GM21515 (cell line): ENCODE measurements around the gene SDK1.

ENCODE experiments used
- ATAC-seq: cut with Tn5 transposase; IDR thresholded peaks from one replicate; pipeline ENCODE4 v1.9.1; 2021; ENCODE audit not compliant: unreplicated experiment

The SDK1 gene

DNA sequence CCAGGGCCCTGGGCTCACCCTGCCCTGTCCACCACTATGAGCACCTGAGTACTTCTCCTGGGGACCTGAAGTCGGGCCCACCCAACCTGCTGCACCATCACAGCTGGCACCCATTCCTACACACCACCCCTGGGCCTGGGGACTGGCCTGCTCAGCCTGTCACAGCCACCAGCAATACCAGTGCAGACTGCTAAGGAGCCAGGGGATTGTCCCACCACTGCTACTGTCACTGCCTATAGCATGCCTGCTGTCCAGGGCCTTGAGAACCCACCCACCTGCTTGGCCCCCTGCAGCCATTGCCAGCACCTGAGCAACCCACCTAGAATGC is 756.2 kb downstream of the SDK1 start:
- no peak for ATAC-seq

DNA sequence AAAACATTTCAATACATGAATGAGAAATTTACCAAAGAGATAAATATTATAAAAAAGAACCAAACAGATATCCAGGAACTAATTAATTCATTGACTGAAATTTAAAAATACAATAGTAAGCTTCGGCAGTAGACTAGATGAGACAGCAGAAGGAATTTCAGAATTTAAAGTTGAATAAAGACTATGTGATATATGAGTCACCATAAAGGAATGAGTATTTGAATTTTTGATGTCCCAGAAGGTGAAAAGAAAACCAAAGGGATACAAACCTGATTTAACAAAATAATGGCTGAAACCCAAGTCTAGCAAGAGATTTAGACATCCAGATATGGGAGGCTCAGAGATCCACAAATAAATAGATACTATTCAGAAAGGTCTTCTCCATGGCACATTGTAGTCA is 757.1 kb downstream of the SDK1 start:
- ATAC-seq = no peak

DNA sequence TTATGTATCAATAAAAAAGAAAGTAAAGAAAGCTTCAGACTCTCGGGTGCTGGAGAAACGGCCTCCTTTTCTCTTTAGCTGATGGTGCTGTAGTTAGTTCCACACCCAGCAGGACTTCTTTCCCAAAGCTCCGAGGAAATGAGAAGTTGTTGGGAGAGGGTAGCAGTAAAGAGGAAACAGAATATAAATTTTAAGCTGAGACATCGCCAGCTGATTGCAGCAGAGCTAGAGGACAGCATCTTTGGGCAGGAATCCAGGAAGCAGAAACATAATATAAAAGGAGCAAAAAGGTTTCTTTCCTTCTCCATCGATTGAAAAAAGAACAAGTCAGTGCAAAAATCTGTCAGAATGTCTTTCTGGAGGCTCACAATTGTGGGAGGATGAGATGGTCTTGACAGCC is 764.1 kb downstream of the SDK1 start:
- no peak for ATAC-seq

DNA sequence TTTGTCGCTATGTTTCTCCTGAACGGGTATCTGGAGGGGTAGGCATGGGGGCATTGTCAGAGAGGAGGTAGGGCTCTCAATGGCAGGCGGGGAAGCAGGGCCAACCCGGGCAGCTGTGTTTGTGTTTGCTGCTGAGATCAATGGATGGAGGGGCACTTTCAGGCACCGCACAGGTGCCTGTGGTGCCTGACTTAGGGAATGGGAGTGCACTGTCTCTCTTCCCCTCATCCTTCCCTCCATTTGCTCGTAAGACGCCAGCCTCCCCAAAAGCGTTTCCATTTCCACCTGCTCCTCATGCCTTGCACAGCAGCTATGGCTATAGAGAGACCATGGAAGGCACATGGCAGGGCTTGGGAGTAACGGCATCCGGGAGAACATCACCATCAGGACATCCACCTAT is 765.2 kb downstream of the SDK1 start:
- no peak for ATAC-seq

DNA sequence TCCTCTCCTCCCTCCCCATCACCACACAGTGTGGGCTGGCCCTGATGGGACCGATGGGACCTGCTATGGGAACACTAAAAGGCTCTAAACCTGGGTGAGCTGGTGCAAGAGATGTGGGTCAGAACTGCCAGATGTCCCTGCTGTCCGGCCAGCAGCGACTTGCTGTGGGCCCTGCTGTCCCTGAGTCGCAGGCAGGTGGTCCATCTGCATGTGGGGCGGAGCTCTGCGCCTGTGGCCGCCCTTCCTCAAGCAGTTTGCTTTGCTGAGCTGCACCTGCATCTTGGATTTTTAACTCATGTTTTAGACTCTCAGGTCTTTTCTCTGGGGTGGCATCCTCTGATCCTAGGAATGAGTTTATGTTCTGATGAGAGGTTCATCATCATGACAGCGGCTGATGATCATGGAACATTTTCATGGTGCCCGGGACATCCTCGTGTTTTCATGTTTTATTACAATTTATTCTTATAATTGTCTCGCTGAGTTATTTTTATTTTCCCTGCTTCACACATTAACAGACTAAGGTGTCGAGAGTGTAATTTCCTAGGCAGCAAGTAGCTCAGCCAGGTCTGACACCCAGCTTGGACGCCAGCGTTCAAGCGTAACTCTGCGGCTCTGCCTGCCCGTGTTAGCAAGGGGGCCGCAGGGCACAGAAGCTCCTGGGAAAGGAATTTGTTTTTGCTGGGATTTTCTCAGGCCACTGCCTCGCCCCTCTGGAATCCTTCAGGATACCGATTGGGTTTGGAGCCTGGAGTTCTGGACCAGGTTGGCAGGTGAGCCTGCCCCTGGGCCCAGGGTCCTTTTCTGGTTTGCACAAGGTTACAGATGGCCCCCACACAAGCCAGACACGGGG is 765.8 kb downstream of the SDK1 start:
- ATAC-seq = no peak

DNA sequence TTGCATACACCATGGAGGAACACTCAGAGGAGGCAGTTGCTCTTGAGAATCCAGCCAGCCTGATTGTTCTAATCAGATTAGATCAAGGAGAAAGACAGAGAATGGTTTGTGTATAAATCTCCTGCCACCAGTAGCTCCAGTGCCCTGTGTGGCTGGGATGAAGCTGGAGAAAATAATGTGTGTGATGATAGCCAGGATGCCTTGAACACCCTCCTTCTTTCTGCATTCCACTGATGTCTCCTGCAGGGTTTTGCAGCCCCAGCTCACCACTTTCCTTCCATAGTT is 766.4 kb downstream of the SDK1 start:
- ATAC-seq = no peak

DNA sequence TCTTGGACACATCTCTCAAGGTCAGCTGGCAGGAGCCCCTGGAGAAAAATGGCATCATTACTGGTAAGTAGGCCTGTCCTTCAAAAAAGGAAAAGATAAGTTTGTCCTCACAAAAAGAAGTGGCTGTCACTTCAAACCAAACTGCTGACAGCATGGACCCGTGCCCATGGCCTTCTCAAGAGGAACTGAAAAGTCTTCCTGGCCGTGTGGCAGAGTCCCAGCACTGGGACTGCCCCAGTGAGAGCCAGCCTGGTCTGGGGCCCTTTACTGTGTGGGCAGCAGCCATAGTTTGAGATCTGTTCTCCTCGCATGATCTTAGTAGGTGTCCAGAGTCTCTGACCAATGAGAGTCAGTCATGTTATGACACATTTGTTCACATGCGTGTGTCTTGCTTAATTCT is 766.8 kb downstream of the SDK1 start:
- no peak for ATAC-seq

DNA sequence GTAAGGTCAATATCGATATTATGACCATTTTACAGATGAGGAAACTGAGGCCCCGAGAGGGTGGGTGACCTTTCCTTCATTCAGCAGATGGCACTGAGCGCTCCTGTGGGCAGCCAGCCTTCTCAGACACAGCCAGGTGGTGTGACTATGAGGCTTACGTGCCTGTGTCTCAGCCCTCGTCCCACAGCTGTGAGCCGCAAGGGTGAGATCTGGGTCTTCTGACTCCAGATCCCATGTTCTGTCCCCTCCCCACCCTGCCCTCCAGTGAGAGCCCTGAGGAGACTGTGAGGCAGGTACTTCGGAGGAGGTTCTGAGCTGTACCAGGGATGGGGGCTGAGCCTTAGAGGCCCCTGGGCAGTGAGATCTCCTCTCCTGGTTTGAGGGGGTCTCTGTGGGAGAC is 767.2 kb downstream of the SDK1 start:
- ATAC-seq = no peak

DNA sequence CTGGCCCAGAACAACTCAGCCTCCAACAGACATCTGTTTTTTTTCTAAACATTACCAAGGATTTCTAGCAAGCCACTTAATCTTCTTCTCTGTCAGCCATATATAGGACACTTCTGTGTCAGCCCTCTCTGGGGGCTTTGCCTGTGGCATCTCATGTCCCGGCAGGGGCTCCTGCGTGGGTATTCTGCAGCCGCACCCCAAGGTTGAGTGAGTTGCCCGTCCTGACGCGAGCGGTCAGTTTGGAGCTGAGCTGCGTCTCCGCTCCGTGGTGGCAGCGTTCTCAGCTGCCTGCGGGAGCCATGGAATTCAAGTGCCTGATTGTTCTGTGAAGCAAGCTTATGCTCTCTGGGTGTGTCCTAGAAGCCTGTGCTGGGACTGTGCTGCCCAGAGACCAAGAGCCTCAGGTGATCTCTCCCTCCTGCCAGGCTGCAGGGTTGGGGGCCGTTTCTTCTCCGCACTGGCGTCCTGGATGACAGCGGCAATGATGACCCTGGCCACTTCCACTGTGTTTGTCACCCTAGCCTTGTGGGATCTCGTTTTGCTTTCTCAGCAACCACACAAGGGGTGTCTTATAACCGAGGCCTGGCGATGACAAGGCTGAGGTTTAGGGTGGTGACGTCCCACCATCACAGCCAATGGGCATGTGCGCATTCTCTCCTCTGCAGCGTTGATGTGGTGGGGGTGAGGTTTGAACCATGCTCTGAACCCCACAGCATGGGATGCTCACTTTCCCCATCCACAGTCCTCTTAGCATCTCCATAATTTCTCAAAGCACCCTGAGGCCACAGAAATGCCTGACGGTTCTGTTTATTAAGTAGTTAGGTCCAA is 768.4 kb downstream of the SDK1 start:
- ATAC-seq = no peak

DNA sequence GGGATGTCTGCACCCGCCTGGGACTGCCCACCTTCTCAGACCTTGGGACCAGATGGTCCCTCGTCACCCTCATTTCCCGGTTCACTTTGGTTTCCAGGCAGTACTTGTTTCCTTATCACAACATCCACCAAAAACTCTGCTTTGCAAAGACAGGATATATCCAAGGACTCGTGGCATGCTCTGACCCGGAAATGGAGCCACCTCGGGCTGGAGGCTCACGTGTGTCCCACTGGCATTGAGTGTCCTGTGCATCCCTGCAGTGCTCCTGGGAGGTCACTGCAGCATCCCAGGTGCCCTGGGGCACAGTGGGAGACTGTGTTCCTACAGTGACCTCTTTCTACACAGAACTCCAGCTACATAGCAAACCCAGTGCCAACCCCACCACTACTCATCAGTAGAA is 769.2 kb downstream of the SDK1 start:
- ATAC-seq = no peak

DNA sequence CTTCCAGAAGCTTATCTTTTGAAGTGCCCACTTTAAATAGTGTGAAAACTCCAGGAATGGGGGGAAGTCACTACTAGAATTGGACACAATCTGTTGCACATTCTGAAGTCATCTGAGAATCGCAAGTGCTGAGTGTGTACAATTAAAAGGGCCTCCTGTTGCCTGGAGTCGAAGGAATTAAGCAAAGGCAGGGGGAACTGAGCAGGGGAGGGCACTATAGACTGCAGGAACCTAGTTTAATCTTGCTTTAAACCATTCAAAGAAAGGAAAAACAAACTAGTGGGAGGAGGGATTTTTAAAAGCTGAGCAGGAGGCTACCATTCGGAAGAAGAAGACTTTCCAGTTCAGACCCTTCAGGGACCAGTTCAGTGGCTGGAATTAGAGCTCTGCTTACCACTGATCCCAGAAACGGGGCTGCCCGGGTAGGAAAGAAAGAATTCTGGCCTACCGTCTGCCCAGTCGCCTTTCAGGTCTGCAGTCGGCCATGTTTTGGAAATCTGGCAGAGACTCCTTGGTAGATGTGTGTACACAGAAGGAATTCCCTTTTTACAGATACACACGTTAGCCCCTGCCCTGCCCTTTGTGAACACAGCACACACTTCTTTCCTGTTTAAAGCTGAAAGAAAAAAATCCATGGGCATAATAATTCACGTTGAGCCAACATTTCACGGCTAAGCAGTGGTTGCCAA is 770.5 kb downstream of the SDK1 start:
- ATAC-seq = no peak

DNA sequence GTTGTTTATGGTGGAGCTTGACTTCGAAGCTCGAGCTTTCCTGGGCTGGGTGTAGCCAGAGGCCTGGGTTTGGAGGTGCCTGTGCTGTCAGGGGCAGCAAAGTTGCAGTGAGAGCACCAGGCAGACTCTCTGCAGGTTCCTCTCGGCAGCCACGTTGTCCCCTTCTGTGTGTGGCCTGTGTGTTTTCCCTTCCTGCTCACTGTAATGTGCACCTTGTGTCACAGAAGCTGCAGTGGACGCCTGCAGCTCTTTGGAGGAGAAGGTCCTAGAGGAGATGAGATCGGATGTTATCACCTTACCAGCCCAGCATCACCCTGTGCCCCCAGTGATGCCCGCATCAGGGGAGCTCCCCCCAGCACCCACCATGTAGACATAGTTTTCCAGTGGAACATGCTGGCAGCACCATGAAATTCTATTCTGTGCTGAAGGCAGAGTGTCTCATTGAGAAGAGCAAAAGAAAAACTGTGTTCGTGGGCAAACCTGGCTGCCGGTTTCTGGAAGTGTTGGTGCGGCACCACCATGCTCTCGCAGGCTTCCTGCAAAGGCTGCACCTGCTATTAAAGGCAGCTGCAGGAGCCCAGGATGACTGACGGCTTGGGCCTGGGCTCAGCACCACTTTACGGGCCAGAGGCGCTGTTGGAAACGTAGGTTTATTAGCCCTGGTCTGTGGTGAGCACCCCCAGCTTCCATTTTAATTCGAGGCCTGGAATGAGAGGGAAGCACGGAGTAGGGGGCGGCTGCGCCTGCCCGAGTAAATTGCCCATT is 771.3 kb downstream of the SDK1 start:
- no peak for ATAC-seq

DNA sequence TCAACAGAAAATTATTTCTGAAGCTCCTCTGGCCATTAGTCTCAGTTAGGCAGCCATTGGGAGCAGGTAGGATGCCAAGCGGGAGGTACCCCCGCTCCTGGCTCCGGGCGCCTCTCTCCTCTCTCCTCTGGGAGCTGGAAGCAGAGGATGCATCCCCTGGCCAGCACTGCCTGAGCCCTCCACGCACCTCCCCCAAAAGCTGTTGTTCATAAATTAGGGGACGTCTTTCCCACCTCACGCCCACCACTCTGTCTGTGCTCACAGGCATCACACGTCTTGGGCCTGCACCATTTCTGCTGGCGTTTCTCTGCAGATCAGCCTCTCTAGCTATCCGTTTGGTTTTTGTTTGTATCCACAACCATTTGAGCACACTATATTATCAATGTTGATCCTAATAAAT is 772.0 kb downstream of the SDK1 start:
- ATAC-seq = no peak

DNA sequence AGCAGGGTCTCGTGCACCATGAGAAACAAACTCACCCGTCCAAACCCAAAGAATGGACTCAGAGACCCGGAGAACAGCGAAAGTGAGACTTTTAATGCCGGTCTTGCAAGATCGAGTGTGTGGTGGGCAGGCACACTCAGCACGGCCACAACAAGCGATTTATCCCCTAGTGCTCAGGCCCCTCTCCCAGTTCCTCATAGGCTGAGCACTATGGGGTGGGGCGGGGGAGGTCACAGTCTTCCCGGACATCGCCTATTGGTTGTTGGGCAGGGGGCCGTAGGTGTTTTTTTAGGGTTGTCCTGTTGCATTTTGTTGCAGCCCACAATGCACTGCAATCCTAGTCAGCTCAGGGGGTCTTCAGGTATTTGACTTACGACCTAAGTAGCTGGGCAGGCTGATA is 772.7 kb downstream of the SDK1 start:
- ATAC-seq = no peak

DNA sequence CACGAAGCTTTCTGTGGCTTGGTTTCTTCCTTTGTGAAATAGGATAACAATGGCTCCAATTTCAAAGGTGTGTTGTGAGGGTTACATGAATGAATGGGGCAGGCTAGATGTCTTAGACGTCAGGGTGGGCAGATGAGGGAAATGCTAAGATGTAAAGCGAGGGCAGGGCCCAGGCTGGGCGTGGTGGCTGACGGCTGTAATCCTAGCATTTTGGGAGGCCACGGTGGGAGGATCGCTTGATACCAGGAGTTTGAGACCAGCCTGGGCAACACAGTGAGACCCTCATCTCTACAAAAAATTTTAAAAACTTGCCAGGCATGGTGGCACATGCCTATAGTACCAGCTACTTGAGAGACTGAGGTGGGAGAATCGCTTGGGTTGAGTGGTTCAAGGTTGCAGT is 773.4 kb downstream of the SDK1 start:
- ATAC-seq = no peak

DNA sequence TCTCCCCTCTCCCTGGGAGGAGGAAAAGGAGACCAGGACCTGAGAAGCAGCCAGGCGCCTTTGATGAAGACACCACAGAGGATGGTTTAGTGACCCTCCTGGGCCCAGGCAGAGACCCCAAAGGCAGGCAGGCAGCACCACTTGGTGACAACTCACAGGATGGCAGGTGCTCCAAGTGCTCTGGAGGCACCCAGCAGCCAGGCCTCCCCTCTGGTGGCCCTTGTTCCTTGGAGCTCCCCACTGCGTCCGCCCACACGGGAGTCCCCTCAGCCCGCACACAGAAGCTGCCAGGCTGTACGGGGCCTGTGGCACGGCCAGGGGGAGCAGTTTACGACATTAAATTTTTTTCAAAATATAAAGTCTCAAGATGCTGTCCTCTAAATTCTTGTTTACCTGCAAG is 773.9 kb downstream of the SDK1 start:
- no peak for ATAC-seq

DNA sequence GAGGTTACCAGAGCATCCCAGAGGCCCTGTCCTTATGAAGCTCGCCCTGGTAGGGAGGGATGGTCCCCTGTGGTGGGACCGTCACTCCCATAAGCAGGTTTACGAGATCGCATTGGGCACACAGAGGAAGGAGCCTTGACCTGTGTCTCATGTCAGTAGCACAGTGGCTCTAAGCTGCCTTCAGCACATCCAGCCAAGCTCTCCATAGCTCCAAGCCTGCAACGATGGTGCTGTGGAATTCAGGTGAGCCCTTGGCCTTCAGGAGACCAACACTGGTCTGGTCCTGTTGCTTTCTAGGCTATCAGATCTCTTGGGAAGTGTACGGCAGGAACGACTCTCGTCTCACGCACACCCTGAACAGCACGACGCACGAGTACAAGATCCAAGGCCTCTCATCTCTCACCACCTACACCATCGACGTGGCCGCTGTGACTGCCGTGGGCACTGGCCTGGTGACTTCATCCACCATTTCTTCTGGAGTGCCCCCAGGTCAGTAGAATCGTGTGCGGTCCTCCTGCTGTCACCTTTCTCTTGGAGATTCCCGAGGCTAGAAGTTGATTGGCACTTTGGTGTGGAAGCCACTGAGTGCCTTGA is 775.7 kb downstream of the SDK1 start:
- ATAC-seq = no peak

DNA sequence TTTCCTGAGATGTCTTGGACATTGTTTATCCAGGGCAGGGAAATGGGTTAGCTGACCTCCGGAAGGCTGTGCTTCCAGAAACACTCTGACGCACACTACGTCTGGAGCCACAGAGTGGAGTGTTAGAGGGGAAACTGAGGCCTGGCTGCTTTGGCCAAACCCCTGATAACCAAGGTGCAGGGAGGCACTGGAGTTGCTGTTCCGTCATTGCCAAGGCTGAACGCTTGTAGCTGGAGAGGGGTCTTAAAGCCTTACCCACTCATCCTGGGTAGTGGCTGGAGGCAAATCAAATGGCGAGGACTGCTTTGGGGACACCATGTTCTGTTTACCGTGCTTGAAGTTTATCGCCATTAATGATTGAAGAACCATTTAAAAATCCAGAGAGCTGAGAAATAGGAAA is 776.9 kb downstream of the SDK1 start:
- no peak for ATAC-seq

DNA sequence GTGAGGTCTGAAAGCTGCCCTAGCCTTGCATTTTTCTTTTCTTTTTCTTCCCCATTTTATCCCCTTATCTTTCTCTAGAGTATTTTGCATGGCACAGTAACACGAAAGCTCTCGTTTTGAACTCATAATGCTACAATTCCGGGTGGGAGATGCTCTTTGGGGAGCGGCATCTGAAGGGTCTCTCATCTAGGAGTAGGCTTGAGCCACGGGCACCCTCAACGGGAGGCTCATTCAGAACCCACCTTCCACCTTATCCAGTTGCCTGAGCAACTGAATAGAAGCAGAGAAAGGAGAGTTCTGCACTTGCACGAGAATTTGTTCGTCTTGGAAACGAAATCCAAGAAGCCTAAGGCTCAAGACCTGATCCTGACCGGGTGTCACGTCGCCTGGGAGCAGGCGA is 777.5 kb downstream of the SDK1 start:
- no peak for ATAC-seq

DNA sequence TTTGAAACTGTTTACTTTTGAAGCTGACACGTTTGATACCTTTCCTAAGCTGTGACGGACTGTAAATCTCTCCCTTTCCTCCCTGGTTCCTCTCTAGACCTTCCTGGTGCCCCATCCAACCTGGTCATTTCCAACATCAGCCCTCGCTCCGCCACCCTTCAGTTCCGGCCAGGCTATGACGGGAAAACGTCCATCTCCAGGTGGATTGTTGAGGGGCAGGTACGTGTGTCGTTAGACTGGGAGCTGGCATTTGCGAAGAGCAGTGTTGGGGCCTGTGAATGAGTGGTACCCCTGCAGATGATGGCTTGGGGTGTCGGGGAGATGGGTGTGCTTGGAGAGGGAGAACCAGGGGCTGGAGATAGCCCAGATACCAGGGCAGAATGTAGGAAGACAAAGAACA is 778.3 kb downstream of the SDK1 start:
- ATAC-seq = no peak

DNA sequence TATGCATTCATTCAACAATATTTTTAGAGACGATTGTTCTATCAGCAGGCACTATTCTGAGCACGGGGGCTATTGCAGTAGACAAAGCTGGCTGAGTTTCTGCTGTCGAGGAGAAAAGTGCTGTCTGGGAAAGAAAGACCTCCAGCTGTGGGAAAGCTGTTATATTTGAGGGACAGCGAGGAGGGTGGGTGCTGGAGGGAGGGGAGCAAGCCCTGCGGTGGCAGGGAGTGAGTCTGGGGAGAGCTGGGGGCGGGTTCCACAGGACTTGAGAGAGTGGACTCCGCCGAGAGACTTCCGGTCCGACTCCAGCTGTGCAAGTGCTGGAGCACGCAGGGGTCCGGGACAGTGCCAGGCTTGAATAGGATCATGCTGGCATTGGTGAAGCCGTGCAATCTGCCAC is 778.9 kb downstream of the SDK1 start:
- ATAC-seq = no peak
